Liver (tissue), 9 donors: ENCODE data around the gene RETREG3. TPM values are rescaled to one million over a fixed set of nuclear protein-coding genes. Genes with fewer than 3 reads are reported as not detected.

Experiments used
- DNase-seq: peaks from one replicate; pipeline ENCODE4 v3.0.0-alpha.2; 2017; ENCODE audit warnings: low spot score
- H3K27ac ChIP-seq, 2 donors: one replicate each; pipeline ENCODE4 v1.7.0; 2013; ENCODE audit warnings: inconsistent platforms in 2 of 2, low read length in 2 of 2, control low read depth in 1 of 2, low read depth in 1 of 2, mild to moderate bottlenecking in 1 of 2
- H3K27me3 ChIP-seq, 4 donors: one replicate each; pipeline versions ENCODE4 v1.6.1 to v1.7.0; 2013; ENCODE audit warnings: low read length in 3 of 4, inconsistent platforms in 1 of 4, mild to moderate bottlenecking in 1 of 4, moderate library complexity in 1 of 4; ENCODE audit not compliant: control insufficient read depth in 4 of 4, insufficient read depth in 4 of 4
- H3K36me3 ChIP-seq, 4 donors: one replicate each; pipeline versions ENCODE4 v1.6.1 to v1.7.0; 2013; ENCODE audit warnings: low read length in 3 of 4, mild to moderate bottlenecking in 3 of 4, low read depth in 1 of 4, moderate library complexity in 1 of 4; ENCODE audit not compliant: control insufficient read depth in 4 of 4, insufficient read depth in 3 of 4
- H3K4me1 ChIP-seq, 4 donors: one replicate each; pipeline versions ENCODE4 v1.6.1 to v1.7.0; 2013; ENCODE audit warnings: low read length in 3 of 4, mild to moderate bottlenecking in 3 of 4, moderate library complexity in 1 of 4; ENCODE audit not compliant: control insufficient read depth in 4 of 4, insufficient read depth in 4 of 4
- H3K4me3 ChIP-seq, 3 donors: one replicate each; pipeline versions ENCODE4 v1.6.1 to v1.7.0; 2013; ENCODE audit warnings: low read length in 3 of 3, control low read depth in 1 of 3, low read depth in 1 of 3, mild to moderate bottlenecking in 1 of 3
- H3K9ac ChIP-seq, 2 donors: one replicate each; pipeline ENCODE4 v1.7.0; 2013; ENCODE audit warnings: low read length in 2 of 2, mild to moderate bottlenecking in 2 of 2, moderate library complexity in 2 of 2, control low read depth in 1 of 2, low read depth in 1 of 2
- H3K9me3 ChIP-seq, 4 donors: one replicate each; pipeline versions ENCODE4 v1.6.1 to v1.7.0; 2013; ENCODE audit warnings: low read length in 3 of 4; ENCODE audit not compliant: control insufficient read depth in 4 of 4
- EGR1 ChIP-seq, 2 donors: IDR thresholded peaks; 2 replicates each; pipeline ENCODE4 v1.6.1; 2016 to 2018; ENCODE audit warnings: antibody characterized with exemption in 2 of 2, low read depth in 2 of 2
- FOXA1 ChIP-seq: IDR thresholded peaks from 2 replicates; pipeline ENCODE4 v1.6.1; 2016; ENCODE audit warnings: antibody characterized with exemption
- FOXA2 ChIP-seq: IDR thresholded peaks from 2 replicates; pipeline ENCODE4 v1.6.1; 2016; ENCODE audit warnings: antibody characterized with exemption
- GABPA ChIP-seq, 2 donors: IDR thresholded peaks in 1 of 2; conservative IDR thresholded peaks in 1 of 2; 2 replicates each; pipeline ENCODE4 v1.6.1; 2016; ENCODE audit warnings: antibody characterized with exemption in 2 of 2, mild to moderate bottlenecking in 1 of 2, moderate library complexity in 1 of 2
- HNF4A ChIP-seq, 2 donors: conservative IDR thresholded peaks; 2 replicates each; pipeline ENCODE4 v1.6.1; 2016; ENCODE audit warnings: antibody characterized with exemption in 2 of 2, mild to moderate bottlenecking in 2 of 2
- HNF4G ChIP-seq: IDR thresholded peaks from 2 replicates; pipeline ENCODE4 v1.6.1; 2016; ENCODE audit warnings: antibody characterized with exemption
- JUND ChIP-seq, 2 donors: IDR thresholded peaks; 2 replicates each; pipeline ENCODE4 v1.6.1; 2016; ENCODE audit warnings: antibody characterized with exemption in 2 of 2
- NR2F2 ChIP-seq: IDR thresholded peaks from 2 replicates; pipeline ENCODE4 v1.6.1; 2016; ENCODE audit warnings: antibody characterized with exemption
- RAD21 ChIP-seq, 2 donors: IDR thresholded peaks; 2 replicates each; pipeline ENCODE4 v1.6.1; 2016; ENCODE audit warnings: antibody characterized with exemption in 2 of 2, mild to moderate bottlenecking in 2 of 2
- RXRA ChIP-seq, 2 donors: IDR thresholded peaks; 2 replicates each; pipeline ENCODE4 v1.6.1; 2017 to 2018; ENCODE audit warnings: antibody characterized with exemption in 2 of 2, mild to moderate bottlenecking in 1 of 2
- SP1 ChIP-seq: IDR thresholded peaks from 2 replicates; pipeline ENCODE4 v1.6.1; 2018; ENCODE audit warnings: antibody characterized with exemption, mild to moderate bottlenecking
- TAF1 ChIP-seq: conservative IDR thresholded peaks from 2 replicates; pipeline ENCODE4 v1.6.1; 2016; ENCODE audit warnings: antibody characterized with exemption, mild to moderate bottlenecking
- YY1 ChIP-seq: IDR thresholded peaks from 2 replicates; pipeline ENCODE4 v1.6.1; 2016; ENCODE audit warnings: antibody characterized with exemption, mild to moderate bottlenecking
- WGBS: extraction: QIAGEN DNeasy Blood & Tissue Kit; methylation state at CpG from one replicate; pipeline ENCODE4 v1.1.7; 2013; 5-methylcytosine and 5-hydroxymethylcytosine counted together
- polyA plus RNA-seq, 2 donors: library from polyadenylated mRNA; stranded (reverse) in 1 of 2; unstranded in 1 of 2; fragments of 200-250 nt in 1 of 2; fragments of >200 nt in 1 of 2; fragmentation: Nextera tagmentation in 1 of 2; extraction: Ambion mirVana in 1 of 2; gene quantifications; one replicate each; pipeline versions ENCODE4 v1.2.1 to v1.2.3, GENCODE V29; 2013 to 2015
- total RNA-seq, 2 donors: library from RNA; depleted of rRNA; stranded (reverse); fragments of >200 nt; gene quantifications; one replicate each; pipeline ENCODE4 v1.2.3, GENCODE V29; 2014
- TF ChIP-seq, protein P1 (sequence below): IDR thresholded peaks from 2 replicates; pipeline ENCODE4 v1.6.1; 2016; ENCODE audit warnings: antibody characterized with exemption
- TF ChIP-seq, protein P2 (sequence below): IDR thresholded peaks from 2 replicates; pipeline ENCODE4 v1.6.1; 2016; ENCODE audit warnings: antibody characterized with exemption
- TF ChIP-seq, protein P3 (sequence below): fragments of 150-350 bp; IDR thresholded peaks from 2 replicates; pipeline ENCODE4 v1.5.1; 2017; ENCODE audit warnings: improper control_type of control experiment, low read depth, low read length; ENCODE audit not compliant: missing input control
- TF ChIP-seq, protein P4 (sequence below): IDR thresholded peaks from 2 replicates; pipeline ENCODE4 v1.6.1; 2016; ENCODE audit warnings: antibody characterized with exemption
- TF ChIP-seq, protein P5 (sequence below): IDR thresholded peaks from 2 replicates; pipeline ENCODE4 v1.6.1; 2016; ENCODE audit warnings: antibody characterized with exemption, mild to moderate bottlenecking
- donor health status: healthy.
- donor health status: healthy.
- donor health status: healthy.
- donor health status: healthy.
- donor health status: healthy.

Gene RETREG3
- total and polyA plus RNA-seq, 4 donors, result 9.0 to 44.3 (median 26.6) TPM

DNA sequence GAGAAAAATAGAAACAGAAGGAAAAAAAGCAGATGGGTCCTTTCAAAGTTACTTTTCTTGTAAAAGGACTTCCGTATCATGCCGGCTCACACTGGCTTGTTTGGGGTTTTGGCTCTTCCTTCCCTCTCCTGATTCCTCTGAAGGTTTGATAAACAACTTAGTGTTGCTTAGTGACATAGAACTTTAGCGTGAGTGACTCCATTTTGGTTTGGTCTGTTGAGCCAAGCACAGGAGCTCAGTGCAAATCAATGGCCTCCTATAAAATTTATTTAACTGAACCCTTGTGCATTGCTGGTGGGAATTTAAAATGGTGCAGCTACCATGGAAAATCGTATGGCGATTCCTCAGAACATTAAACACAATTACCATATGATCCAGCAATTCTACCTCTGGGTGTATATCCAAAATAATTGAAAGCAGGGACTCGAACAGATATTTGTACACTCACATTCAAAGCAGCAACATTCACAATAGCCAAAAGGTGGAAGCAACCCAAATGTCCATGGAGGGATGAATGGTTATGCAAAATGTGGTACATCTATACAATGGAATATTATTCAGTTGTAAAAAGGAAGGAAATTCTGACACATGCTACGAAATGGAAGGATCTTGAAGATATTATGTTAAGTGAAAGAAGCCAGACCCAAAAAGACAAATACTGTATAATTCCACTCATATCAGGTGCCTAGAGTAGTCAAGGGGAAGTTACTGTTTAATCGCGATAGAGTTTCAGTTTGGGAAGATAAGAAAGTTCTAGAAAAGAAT is 48.8 kb upstream of the RETREG3 start (continued):
- TF ChIP-seq, protein P1, sequence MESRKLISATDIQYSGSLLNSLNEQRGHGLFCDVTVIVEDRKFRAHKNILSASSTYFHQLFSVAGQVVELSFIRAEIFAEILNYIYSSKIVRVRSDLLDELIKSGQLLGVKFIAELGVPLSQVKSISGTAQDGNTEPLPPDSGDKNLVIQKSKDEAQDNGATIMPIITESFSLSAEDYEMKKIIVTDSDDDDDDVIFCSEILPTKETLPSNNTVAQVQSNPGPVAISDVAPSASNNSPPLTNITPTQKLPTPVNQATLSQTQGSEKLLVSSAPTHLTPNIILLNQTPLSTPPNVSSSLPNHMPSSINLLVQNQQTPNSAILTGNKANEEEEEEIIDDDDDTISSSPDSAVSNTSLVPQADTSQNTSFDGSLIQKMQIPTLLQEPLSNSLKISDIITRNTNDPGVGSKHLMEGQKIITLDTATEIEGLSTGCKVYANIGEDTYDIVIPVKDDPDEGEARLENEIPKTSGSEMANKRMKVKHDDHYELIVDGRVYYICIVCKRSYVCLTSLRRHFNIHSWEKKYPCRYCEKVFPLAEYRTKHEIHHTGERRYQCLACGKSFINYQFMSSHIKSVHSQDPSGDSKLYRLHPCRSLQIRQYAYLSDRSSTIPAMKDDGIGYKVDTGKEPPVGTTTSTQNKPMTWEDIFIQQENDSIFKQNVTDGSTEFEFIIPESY, result no peak

DNA sequence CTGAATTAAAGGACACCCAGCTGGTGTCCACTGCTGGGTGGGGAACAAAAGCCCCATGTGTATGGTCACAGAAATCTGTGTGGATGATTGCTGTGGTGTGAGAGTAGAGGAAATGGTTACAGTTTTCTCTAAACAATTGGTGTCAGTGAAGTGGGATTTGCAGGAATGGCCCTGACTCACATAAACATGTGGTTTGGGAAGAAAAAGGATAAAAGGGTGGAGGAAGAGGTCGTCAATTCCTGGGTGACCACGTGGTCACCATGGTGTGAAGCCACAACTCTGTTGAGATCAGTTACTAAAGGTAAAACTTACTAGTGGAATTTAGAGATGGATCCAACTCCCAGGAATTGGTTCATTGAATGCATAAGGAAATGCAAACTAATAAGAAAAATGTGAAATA is 46.4 kb upstream of the RETREG3 start:
- TF ChIP-seq HNF4G, result no peak
- no peak for TF ChIP-seq EGR1 (IDR thresholded peaks at IDR 0.05; ENCODE audit: low read depth in 2 of 2)
- TF ChIP-seq RXRA (IDR thresholded peaks at IDR 0.05), result no peak
- no peak for TF ChIP-seq YY1
- no peak for TF ChIP-seq TAF1
- TF ChIP-seq GABPA (IDR thresholded peaks at IDR 0.05 in 1 of 2, conservative IDR thresholded peaks at IDR 0.05 in 1 of 2), result no peak
- TF ChIP-seq SP1, result no peak
- no peak for TF ChIP-seq NR2F2
- TF ChIP-seq, protein P2, sequence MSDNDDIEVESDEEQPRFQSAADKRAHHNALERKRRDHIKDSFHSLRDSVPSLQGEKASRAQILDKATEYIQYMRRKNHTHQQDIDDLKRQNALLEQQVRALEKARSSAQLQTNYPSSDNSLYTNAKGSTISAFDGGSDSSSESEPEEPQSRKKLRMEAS, result no peak
- TF ChIP-seq, protein P1, result no peak
- no peak for TF ChIP-seq FOXA1
- TF ChIP-seq JUND (IDR thresholded peaks at IDR 0.05), result no peak
- TF ChIP-seq FOXA2, result no peak
- no peak for TF ChIP-seq HNF4A (conservative IDR thresholded peaks at IDR 0.05)
- TF ChIP-seq, protein P3, sequence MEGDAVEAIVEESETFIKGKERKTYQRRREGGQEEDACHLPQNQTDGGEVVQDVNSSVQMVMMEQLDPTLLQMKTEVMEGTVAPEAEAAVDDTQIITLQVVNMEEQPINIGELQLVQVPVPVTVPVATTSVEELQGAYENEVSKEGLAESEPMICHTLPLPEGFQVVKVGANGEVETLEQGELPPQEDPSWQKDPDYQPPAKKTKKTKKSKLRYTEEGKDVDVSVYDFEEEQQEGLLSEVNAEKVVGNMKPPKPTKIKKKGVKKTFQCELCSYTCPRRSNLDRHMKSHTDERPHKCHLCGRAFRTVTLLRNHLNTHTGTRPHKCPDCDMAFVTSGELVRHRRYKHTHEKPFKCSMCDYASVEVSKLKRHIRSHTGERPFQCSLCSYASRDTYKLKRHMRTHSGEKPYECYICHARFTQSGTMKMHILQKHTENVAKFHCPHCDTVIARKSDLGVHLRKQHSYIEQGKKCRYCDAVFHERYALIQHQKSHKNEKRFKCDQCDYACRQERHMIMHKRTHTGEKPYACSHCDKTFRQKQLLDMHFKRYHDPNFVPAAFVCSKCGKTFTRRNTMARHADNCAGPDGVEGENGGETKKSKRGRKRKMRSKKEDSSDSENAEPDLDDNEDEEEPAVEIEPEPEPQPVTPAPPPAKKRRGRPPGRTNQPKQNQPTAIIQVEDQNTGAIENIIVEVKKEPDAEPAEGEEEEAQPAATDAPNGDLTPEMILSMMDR, result no peak
- TF ChIP-seq, protein P4, sequence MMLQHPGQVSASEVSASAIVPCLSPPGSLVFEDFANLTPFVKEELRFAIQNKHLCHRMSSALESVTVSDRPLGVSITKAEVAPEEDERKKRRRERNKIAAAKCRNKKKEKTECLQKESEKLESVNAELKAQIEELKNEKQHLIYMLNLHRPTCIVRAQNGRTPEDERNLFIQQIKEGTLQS, result no peak
- TF ChIP-seq RAD21 (IDR thresholded peaks at IDR 0.05), result no peak
- TF ChIP-seq, protein P5, sequence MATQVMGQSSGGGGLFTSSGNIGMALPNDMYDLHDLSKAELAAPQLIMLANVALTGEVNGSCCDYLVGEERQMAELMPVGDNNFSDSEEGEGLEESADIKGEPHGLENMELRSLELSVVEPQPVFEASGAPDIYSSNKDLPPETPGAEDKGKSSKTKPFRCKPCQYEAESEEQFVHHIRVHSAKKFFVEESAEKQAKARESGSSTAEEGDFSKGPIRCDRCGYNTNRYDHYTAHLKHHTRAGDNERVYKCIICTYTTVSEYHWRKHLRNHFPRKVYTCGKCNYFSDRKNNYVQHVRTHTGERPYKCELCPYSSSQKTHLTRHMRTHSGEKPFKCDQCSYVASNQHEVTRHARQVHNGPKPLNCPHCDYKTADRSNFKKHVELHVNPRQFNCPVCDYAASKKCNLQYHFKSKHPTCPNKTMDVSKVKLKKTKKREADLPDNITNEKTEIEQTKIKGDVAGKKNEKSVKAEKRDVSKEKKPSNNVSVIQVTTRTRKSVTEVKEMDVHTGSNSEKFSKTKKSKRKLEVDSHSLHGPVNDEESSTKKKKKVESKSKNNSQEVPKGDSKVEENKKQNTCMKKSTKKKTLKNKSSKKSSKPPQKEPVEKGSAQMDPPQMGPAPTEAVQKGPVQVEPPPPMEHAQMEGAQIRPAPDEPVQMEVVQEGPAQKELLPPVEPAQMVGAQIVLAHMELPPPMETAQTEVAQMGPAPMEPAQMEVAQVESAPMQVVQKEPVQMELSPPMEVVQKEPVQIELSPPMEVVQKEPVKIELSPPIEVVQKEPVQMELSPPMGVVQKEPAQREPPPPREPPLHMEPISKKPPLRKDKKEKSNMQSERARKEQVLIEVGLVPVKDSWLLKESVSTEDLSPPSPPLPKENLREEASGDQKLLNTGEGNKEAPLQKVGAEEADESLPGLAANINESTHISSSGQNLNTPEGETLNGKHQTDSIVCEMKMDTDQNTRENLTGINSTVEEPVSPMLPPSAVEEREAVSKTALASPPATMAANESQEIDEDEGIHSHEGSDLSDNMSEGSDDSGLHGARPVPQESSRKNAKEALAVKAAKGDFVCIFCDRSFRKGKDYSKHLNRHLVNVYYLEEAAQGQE, result no peak
- no peaks in the 10 kb centered on the region for H3K27me3 ChIP-seq
- 70% methylated on average over 2 of the region's 2 CpGs for WGBS

More for the DNA sequence above, 46.4 kb upstream of the RETREG3 start:
- DNase-seq, result no peak
- H3K27ac ChIP-seq, result no peak overlapping the region
- no peak overlapping the region for H3K4me3 ChIP-seq
- no peaks in the 10 kb centered on the region for H3K9me3 ChIP-seq
- no peaks in the 10 kb centered on the region for H3K36me3 ChIP-seq
- peaks cover 0 to 7% (median 5%) of the 10 kb centered on the region in 4 donors for H3K4me1 ChIP-seq
- no peak overlapping the region for H3K9ac ChIP-seq
